ENCODE measurements around the gene HLCS.

The HLCS gene

DNA sequence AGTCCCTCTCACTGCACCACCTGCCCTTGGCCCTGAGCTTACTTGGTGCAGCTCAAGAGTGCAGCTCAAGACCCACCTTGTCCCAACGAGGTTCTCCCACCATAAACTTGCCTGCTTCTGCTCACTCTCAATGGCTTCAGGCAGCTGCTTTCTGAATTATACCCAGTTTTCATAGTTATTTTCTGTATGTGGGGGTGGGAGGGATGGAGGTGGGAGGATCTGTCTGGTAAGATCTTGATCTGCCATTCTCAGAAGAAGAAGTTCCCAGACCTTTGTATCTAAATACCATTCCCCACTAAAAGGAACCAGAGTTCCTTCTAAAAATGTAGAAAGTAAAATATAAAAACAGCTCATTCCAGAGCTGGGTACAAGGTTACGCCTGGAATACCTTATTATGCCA, 156.0 kb downstream of the HLCS start:
- Histone ChIP-seq H3K27me3 (ENCODE audit: low read length) (no peaks in the 10 kb centered on the region), H3F3A (ENCODE audit: insufficient read depth) (no peaks in the 10 kb centered on the region), H3K27ac (ENCODE audit: low read depth, low read length) (no peak overlapping the region), H4K20me1 (ENCODE audit: low read depth, low read length) (no peaks in the 10 kb centered on the region), H3K4me2 (ENCODE audit: low read depth, low read length, poor library complexity, severe bottlenecking) (no peak overlapping the region), H3K79me2 (ENCODE audit: insufficient read depth, low read length) (no peaks in the 10 kb centered on the region), H3K4me3 (ENCODE audit: insufficient read depth, low read length, poor library complexity, severe bottlenecking) (no peak overlapping the region), H3K9ac (ENCODE audit: low read length) (no peak overlapping the region), H3K36me3 (ENCODE audit: low read length) (no peaks in the 10 kb centered on the region), H3K9me2 (replicated peaks; ENCODE audit: insufficient read depth, low read length) (no peaks in the 10 kb centered on the region), H3K9me3 (ENCODE audit: insufficient read depth, low read length) (no peaks in the 10 kb centered on the region), H2AFZ (ENCODE audit: low read depth, low read length, severe bottlenecking) (no peak overlapping the region)
- no peak for TF ChIP-seq EZH2phosphoT487 (conservative IDR thresholded peaks at IDR 0.05; ENCODE audit: low read length)
- TF ChIP-seq, protein P1, sequence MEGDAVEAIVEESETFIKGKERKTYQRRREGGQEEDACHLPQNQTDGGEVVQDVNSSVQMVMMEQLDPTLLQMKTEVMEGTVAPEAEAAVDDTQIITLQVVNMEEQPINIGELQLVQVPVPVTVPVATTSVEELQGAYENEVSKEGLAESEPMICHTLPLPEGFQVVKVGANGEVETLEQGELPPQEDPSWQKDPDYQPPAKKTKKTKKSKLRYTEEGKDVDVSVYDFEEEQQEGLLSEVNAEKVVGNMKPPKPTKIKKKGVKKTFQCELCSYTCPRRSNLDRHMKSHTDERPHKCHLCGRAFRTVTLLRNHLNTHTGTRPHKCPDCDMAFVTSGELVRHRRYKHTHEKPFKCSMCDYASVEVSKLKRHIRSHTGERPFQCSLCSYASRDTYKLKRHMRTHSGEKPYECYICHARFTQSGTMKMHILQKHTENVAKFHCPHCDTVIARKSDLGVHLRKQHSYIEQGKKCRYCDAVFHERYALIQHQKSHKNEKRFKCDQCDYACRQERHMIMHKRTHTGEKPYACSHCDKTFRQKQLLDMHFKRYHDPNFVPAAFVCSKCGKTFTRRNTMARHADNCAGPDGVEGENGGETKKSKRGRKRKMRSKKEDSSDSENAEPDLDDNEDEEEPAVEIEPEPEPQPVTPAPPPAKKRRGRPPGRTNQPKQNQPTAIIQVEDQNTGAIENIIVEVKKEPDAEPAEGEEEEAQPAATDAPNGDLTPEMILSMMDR (IDR thresholded peaks at IDR 0.05; ENCODE audit: insufficient read depth, low read length, poor library complexity, severe bottlenecking), result no peak

DNA sequence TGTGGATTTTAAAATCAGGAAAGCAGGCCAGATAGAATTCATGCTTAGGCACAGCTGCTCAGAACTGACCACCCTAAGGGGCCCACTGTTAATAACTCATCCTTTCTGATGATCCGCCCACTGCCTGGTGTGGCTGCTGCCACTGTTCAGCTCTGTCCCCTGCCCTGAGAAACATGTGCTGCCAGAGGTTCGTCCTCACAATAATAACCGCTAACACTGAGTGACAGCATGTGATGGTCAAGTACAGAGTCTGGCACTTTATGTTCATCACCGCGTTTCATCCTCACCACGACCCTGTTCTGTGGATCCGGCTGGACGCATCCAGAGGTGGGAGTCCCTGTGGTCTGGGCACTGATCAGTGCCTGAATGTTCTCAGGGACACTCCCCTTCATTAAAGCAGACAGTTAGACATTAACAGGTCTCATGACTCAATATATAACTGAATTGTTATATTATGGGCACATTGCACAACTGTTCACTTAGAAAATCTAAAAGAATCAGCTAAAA, 159.0 kb downstream of the HLCS start:
- no peak overlapping the region for H3K4me2 ChIP-seq (ENCODE audit: low read depth, low read length, poor library complexity, severe bottlenecking)
- no peak overlapping the region for H3K27ac ChIP-seq (ENCODE audit: low read depth, low read length)
- TF ChIP-seq, protein P1 (IDR thresholded peaks at IDR 0.05; ENCODE audit: insufficient read depth, low read length, poor library complexity, severe bottlenecking), result no peak
- TF ChIP-seq EZH2phosphoT487 (conservative IDR thresholded peaks at IDR 0.05; ENCODE audit: low read length), result no peak
- no peaks in the 10 kb centered on the region for H3K27me3 ChIP-seq (ENCODE audit: low read length)
- H3K9ac ChIP-seq (ENCODE audit: low read length), result no peak overlapping the region
- no peaks in the 10 kb centered on the region for H3K79me2 ChIP-seq (ENCODE audit: insufficient read depth, low read length)
- H3K9me3 ChIP-seq (ENCODE audit: insufficient read depth, low read length), result no peaks in the 10 kb centered on the region
- H3K4me3 ChIP-seq (ENCODE audit: insufficient read depth, low read length, poor library complexity, severe bottlenecking), result no peak overlapping the region
- H4K20me1 ChIP-seq (ENCODE audit: low read depth, low read length), result no peaks in the 10 kb centered on the region
- H2AFZ ChIP-seq (ENCODE audit: low read depth, low read length, severe bottlenecking), result no peak overlapping the region
- no peaks in the 10 kb centered on the region for H3K9me2 ChIP-seq (replicated peaks; ENCODE audit: insufficient read depth, low read length)
- no peaks in the 10 kb centered on the region for H3F3A ChIP-seq (ENCODE audit: insufficient read depth)
- no peaks in the 10 kb centered on the region for H3K36me3 ChIP-seq (ENCODE audit: low read length)

DNA sequence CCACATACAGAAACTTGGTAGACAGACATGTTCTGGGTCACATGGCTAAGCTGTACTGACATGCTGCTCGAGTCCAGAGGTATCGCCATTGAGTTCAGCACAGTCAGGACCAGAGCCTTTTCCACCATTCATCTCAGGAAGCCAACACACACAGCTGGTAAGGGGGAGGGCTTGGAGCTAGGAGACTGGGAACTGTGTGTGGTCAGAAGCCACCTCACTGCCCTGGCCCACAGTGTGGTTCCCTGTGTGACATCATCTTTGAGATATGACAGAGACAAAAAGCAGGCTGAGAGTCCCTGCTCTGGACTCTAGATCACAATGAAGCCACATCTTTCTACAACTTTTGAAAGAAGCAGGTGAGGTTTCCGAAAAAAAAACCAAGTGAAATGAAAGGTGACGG, 160.4 kb downstream of the HLCS start:
- no peak overlapping the region for H2AFZ ChIP-seq (ENCODE audit: low read depth, low read length, severe bottlenecking)
- no peak for TF ChIP-seq EZH2phosphoT487 (conservative IDR thresholded peaks at IDR 0.05; ENCODE audit: low read length)
- TF ChIP-seq, protein P1 (IDR thresholded peaks at IDR 0.05; ENCODE audit: insufficient read depth, low read length, poor library complexity, severe bottlenecking), result no peak
- no peaks in the 10 kb centered on the region for H3K27me3 ChIP-seq (ENCODE audit: low read length)
- H3K9me2 ChIP-seq (replicated peaks; ENCODE audit: insufficient read depth, low read length), result no peaks in the 10 kb centered on the region
- H3K79me2 ChIP-seq (ENCODE audit: insufficient read depth, low read length), result no peaks in the 10 kb centered on the region
- no peak overlapping the region for H3K9ac ChIP-seq (ENCODE audit: low read length)
- no peaks in the 10 kb centered on the region for H3K36me3 ChIP-seq (ENCODE audit: low read length)
- H4K20me1 ChIP-seq (ENCODE audit: low read depth, low read length), result no peaks in the 10 kb centered on the region
- no peaks in the 10 kb centered on the region for H3K9me3 ChIP-seq (ENCODE audit: insufficient read depth, low read length)
- no peak overlapping the region for H3K4me3 ChIP-seq (ENCODE audit: insufficient read depth, low read length, poor library complexity, severe bottlenecking)
- no peak overlapping the region for H3K27ac ChIP-seq (ENCODE audit: low read depth, low read length)
- no peak overlapping the region for H3K4me2 ChIP-seq (ENCODE audit: low read depth, low read length, poor library complexity, severe bottlenecking)
- H3F3A ChIP-seq (ENCODE audit: insufficient read depth), result no peaks in the 10 kb centered on the region

Measured in SU-DHL-6 (cell line).